Subcutaneous adipose tissue (tissue), 4 donors: Measurements from ENCODE around the gene TCF7L2. TPM values are rescaled to one million over a fixed set of nuclear protein-coding genes. Genes with fewer than 3 reads are reported as not detected.

ENCODE experiments used
- CTCF ChIP-seq: fragments of 450-650 bp; IDR thresholded peaks from one replicate; pipeline ENCODE4 v1.5.1; 2016; ENCODE audit warnings: low read depth, mild to moderate bottlenecking, control low read depth, antibody characterized with exemption, moderate library complexity
- total RNA-seq, 4 donors: library from RNA; depleted of rRNA; stranded (reverse); fragments of >200 nt; gene quantifications; one replicate each; pipeline ENCODE4 v1.1.0, GENCODE V29; 2016

The TCF7L2 gene
- total RNA-seq, 4 donors from 2014 or later = 24.3 to 70.1 (median 43.5) TPM

- TF ChIP-seq CTCF = no peak
Observed at GRCh38 chr10:113084031-113084430, 134.0 kb downstream of the TCF7L2 start.

GRCh38 chr10:113085776-113086175 lies 135.7 kb downstream of the TCF7L2 start:
- no peak for TF ChIP-seq CTCF

GRCh38 chr10:113086282-113086681 lies 136.2 kb downstream of the TCF7L2 start:
- TF ChIP-seq CTCF = no peak

DNA sequence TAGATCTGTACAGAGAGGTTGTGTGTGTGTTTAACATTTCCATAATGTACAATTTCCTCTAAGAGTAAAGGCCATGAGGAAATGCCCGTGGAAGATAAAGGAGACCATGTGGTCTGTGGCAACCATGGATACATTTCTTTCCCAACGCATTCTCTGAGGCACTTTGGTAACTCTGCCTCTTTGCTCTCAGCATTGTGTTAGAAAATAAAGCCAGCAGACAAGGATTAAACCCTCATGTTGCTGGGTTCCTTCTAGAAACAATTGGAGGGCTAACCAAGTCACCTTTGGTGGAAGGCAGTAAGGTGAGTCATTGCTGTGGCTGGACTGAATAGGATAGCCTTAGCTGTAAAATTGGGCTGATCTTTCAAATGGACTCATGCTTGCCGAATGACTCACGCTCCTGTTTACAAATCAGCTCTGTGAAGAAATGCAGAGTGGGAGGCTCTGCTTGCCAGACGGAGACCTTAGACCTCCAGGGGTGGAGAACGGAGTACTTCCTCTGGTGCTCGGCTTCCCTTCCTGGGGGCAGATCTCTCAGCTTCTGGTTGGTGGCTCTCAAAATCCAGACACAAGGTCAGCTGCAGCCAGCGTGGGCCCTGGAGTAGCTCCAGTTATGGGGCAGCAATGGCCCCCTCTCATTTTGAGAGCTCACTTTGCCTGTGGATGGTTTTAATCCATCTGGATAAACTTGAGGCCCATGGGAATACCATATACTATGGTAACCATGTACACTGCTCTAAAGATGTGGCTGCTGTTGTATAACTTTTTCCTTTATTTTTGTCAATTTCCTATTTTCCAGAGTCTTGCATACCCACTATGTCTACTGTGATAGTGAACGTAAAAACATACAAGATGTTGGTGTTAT lies 137.3 kb downstream of the TCF7L2 start:
- TF ChIP-seq CTCF = no peak

DNA sequence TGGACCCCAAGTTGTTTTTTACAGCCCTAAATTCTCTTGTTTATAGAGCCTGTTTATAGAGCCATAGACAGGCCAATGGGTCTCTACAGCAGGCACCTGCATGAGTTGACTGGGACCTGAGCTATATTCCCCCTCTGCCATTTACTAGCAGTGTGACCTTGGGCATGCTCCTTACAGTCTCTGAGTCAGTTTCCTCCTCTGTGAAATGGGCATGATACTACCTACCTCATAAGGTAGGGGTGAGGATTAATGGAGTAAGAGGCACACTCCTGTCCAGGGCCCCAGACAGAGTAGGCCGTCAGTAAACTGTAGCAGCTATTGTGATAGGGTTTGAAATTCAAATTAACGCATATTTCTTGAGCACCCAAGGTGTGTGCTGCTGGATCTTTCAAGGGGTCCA lies 138.1 kb downstream of the TCF7L2 start:
- TF ChIP-seq CTCF = no peak

GRCh38 chr10:113089551-113089950 lies 139.5 kb downstream of the TCF7L2 start:
- no peak for TF ChIP-seq CTCF

DNA sequence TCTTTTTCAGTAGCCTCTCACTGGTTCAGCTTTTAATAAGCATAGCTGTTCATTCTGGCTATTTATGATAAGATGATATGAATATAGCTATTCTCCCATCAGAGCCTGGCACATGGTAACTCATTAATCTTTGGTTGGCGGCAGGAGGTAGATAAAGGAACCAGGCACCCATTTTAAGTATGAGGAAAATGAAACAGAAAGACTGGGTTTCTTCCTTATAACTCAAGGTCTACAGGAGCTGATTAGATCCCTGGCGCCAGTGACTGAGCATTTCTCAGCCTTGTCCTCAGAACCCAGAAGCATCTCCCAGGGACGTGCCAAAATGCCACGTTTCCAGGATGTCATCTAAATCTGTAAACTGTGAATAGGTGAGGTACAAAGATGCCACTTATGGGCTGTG lies 141.9 kb downstream of the TCF7L2 start:
- TF ChIP-seq CTCF = no peak
